Stimulated activated memory B cell treated with anti-CD40 and anti-IgM and Interleukin-4, amounts not matched to agents 10 μg/mL and 1 μg/mL and 100 μg/mL, for 72 hours (primary cell): ENCODE results near the gene OR5D18.
"Not testable (repeated sequence)": the region's sequence is repeated elsewhere in the genome, so short reads cannot be mapped to it uniquely, and the experiment has no call there.

Source experiments
- ATAC-seq: fragments of 150-1000 bp; cut with Tn5 transposase; 2 replicates; pipeline ENCODE4 v1.10.0; 2021
- H3K27ac Mint-ChIP-seq: one replicate; pipeline ENCODE4 v1.8.0; 2022; ENCODE audit warnings: mild to moderate bottlenecking, mixed read lengths
- H3K27me3 Mint-ChIP-seq: one replicate; pipeline ENCODE4 v1.8.0; 2022; ENCODE audit warnings: mixed read lengths
- H3K36me3 Mint-ChIP-seq: one replicate; pipeline ENCODE4 v1.8.0; 2022; ENCODE audit warnings: mixed read lengths
- H3K4me1 Mint-ChIP-seq: one replicate; pipeline ENCODE4 v1.8.0; 2022; ENCODE audit warnings: mixed read lengths
- H3K4me3 Mint-ChIP-seq: one replicate; pipeline ENCODE4 v1.8.0; 2022; ENCODE audit warnings: mild to moderate bottlenecking, moderate library complexity, mixed read lengths
- H3K9me3 Mint-ChIP-seq: one replicate; pipeline ENCODE4 v1.8.0; 2022; ENCODE audit warnings: mixed read lengths

The OR5D18 gene

GRCh38 chr11:55819330-55819729 is at the start of gene OR5D18:
Gene OR5D18 (plus strand): TSS chr11:55819630. CDS start chr11:55819630, 0 bp downstream.
- Mint-ChIP-seq H3K9me3 (peaks cover 13% of the 10 kb centered on the region), H3K36me3 (no peaks in the 10 kb centered on the region), H3K27me3 (no peaks in the 10 kb centered on the region), H3K27ac (no peak within 1 kb of the TSS), H3K4me1 (no peaks in the 10 kb centered on the region), H3K4me3 (no peak within 1 kb of the TSS)
- no peak for ATAC-seq

- Mint-ChIP-seq H3K4me1 (no peaks in the 10 kb centered on the region), H3K27ac (no peak within 1 kb of the TSS), H3K9me3 (peaks cover 5% of the 10 kb centered on the region), H3K36me3 (no peaks in the 10 kb centered on the region), H3K4me3 (no peak within 1 kb of the TSS), H3K27me3 (no peaks in the 10 kb centered on the region)
- ATAC-seq = no peak
Observed at GRCh38 chr11:55773138-55773537, 46.3 kb upstream of the OR5D18 start, which contains the start of gene OR5D13. Gene OR5D13 (plus strand): TSS chr11:55773438. CDS start chr11:55773438, 0 bp downstream.

GRCh38 chr11:55791606-55792005 is 27.8 kb upstream of the OR5D18 start:
- no peaks in the 10 kb centered on the region for H3K4me1 Mint-ChIP-seq
- H3K4me3 Mint-ChIP-seq = no peak overlapping the region
- no peak for ATAC-seq

GRCh38 chr11:55793321-55793720 is 26.1 kb upstream of the OR5D18 start:
- no peak overlapping the region for H3K27ac Mint-ChIP-seq
- ATAC-seq = no peak

More at GRCh38 chr11:55791606-55792005, 27.8 kb upstream of the OR5D18 start:
- H3K9me3 Mint-ChIP-seq = peaks cover 13% of the 10 kb centered on the region
- no peaks in the 10 kb centered on the region for H3K27me3 Mint-ChIP-seq
- no peak overlapping the region for H3K27ac Mint-ChIP-seq
- no peaks in the 10 kb centered on the region for H3K36me3 Mint-ChIP-seq

GRCh38 chr11:55795256-55795655 is 24.2 kb upstream of the OR5D18 start, which contains the start of gene OR5D14:
Gene OR5D14 (plus strand): TSS chr11:55795556. CDS start chr11:55795556, 0 bp downstream.
- Mint-ChIP-seq H3K27me3 (no peaks in the 10 kb centered on the region), H3K27ac (no peak within 1 kb of the TSS), H3K4me3 (no peak within 1 kb of the TSS), H3K9me3 (peaks cover 17% of the 10 kb centered on the region), H3K36me3 (no peaks in the 10 kb centered on the region), H3K4me1 (no peaks in the 10 kb centered on the region)
- no peak for ATAC-seq

More at GRCh38 chr11:55793321-55793720, 26.1 kb upstream of the OR5D18 start:
- Mint-ChIP-seq H3K9me3 (peaks cover 10% of the 10 kb centered on the region), H3K27me3 (no peaks in the 10 kb centered on the region), H3K4me3 (no peak overlapping the region), H3K36me3 (no peaks in the 10 kb centered on the region), H3K4me1 (no peaks in the 10 kb centered on the region)

- Mint-ChIP-seq H3K27me3 (no peaks in the 10 kb centered on the region), H3K9me3 (peaks cover 14% of the 10 kb centered on the region), H3K4me1 (no peaks in the 10 kb centered on the region), H3K27ac (no peak overlapping the region), H3K4me3 (no peak overlapping the region), H3K36me3 (no peaks in the 10 kb centered on the region)
- ATAC-seq = no peak
Observed at GRCh38 chr11:55806248-55806647, 13.2 kb upstream of the OR5D18 start.

- H3K36me3 Mint-ChIP-seq = no peaks in the 10 kb centered on the region
- ATAC-seq = no peak
Observed at GRCh38 chr11:55811067-55811466, 8.4 kb upstream of the OR5D18 start, which contains the start of gene OR5L1. Gene OR5L1 (plus strand): TSS chr11:55811367. CDS start chr11:55811467, 100 bp downstream.

GRCh38 chr11:55826919-55827318 is 7.5 kb downstream of the OR5D18 start, which contains the start of gene OR5L2:
Gene OR5L2 (plus strand): TSS chr11:55827219. CDS start chr11:55827219, 0 bp downstream.
- peaks cover 3% of the 10 kb centered on the region for H3K9me3 Mint-ChIP-seq
- H3K4me3 Mint-ChIP-seq = no peak within 1 kb of the TSS
- H3K27ac Mint-ChIP-seq = no peak within 1 kb of the TSS
- no peak for ATAC-seq
- no peaks in the 10 kb centered on the region for H3K36me3 Mint-ChIP-seq
- H3K27me3 Mint-ChIP-seq = no peaks in the 10 kb centered on the region
- no peaks in the 10 kb centered on the region for H3K4me1 Mint-ChIP-seq

More at GRCh38 chr11:55811067-55811466, 8.4 kb upstream of the OR5D18 start, which contains the start of gene OR5L1:
- H3K9me3 Mint-ChIP-seq = peaks cover 12% of the 10 kb centered on the region
- H3K4me3 Mint-ChIP-seq = no peak within 1 kb of the TSS
- H3K27me3 Mint-ChIP-seq = no peaks in the 10 kb centered on the region
- no peak within 1 kb of the TSS for H3K27ac Mint-ChIP-seq
- no peaks in the 10 kb centered on the region for H3K4me1 Mint-ChIP-seq

GRCh38 chr11:55838452-55838851 is 19.0 kb downstream of the OR5D18 start, which contains the start of gene OR5D16:
Gene OR5D16 (plus strand): TSS chr11:55838752. CDS start chr11:55838752, 0 bp downstream.
- no peak within 1 kb of the TSS for H3K27ac Mint-ChIP-seq
- no peaks in the 10 kb centered on the region for H3K4me1 Mint-ChIP-seq
- H3K4me3 Mint-ChIP-seq = no peak within 1 kb of the TSS
- no peak for ATAC-seq
- H3K36me3 Mint-ChIP-seq = no peaks in the 10 kb centered on the region
- H3K9me3 Mint-ChIP-seq = peaks cover 9% of the 10 kb centered on the region
- no peaks in the 10 kb centered on the region for H3K27me3 Mint-ChIP-seq

GRCh38 chr11:55847453-55847852 is 28.0 kb downstream of the OR5D18 start:
- Mint-ChIP-seq H3K9me3 (peaks cover 3% of the 10 kb centered on the region), H3K4me3 (no peak overlapping the region), H3K4me1 (no peaks in the 10 kb centered on the region), H3K36me3 (no peaks in the 10 kb centered on the region), H3K27ac (no peak overlapping the region), H3K27me3 (no peaks in the 10 kb centered on the region)
- no peak for ATAC-seq

GRCh38 chr11:55849037-55849436 is 29.6 kb downstream of the OR5D18 start:
- Mint-ChIP-seq H3K36me3 (no peaks in the 10 kb centered on the region), H3K27me3 (no peaks in the 10 kb centered on the region), H3K27ac (no peak overlapping the region), H3K4me3 (no peak overlapping the region), H3K9me3 (peaks cover 8% of the 10 kb centered on the region), H3K4me1 (no peaks in the 10 kb centered on the region)
- no peak for ATAC-seq

GRCh38 chr11:55852141-55852540 is 32.7 kb downstream of the OR5D18 start:
- ATAC-seq = no peak
- no peaks in the 10 kb centered on the region for H3K4me1 Mint-ChIP-seq

GRCh38 chr11:55854704-55855103 is 35.3 kb downstream of the OR5D18 start:
- Mint-ChIP-seq H3K4me1 (no peaks in the 10 kb centered on the region), H3K9me3 (peaks cover 6% of the 10 kb centered on the region), H3K27me3 (no peaks in the 10 kb centered on the region), H3K27ac (no peak overlapping the region), H3K4me3 (no peak overlapping the region), H3K36me3 (no peaks in the 10 kb centered on the region)
- no peak for ATAC-seq

More at GRCh38 chr11:55852141-55852540, 32.7 kb downstream of the OR5D18 start:
- H3K9me3 Mint-ChIP-seq = peaks cover 10% of the 10 kb centered on the region
- no peaks in the 10 kb centered on the region for H3K27me3 Mint-ChIP-seq
- H3K27ac Mint-ChIP-seq = no peak overlapping the region
- H3K4me3 Mint-ChIP-seq = no peak overlapping the region
- H3K36me3 Mint-ChIP-seq = no peaks in the 10 kb centered on the region

- H3K9me3 Mint-ChIP-seq, H3K36me3 Mint-ChIP-seq, H3K4me3 Mint-ChIP-seq, H3K27me3 Mint-ChIP-seq, H3K4me1 Mint-ChIP-seq, H3K27ac Mint-ChIP-seq, ATAC-seq: not testable (repeated sequence)
Observed at GRCh38 chr11:55867354-55867753, 47.9 kb downstream of the OR5D18 start.
